Muscle of leg (tissue), 16 donors: ENCODE results near the gene PAGE3. TPM values are rescaled to one million over a fixed set of nuclear protein-coding genes. Genes with fewer than 3 reads are reported as not detected.

ENCODE experiments used
- DNase-seq: peaks from one replicate; pipeline ENCODE4 v3.0.0; 2013
- H3K27ac ChIP-seq: one replicate; pipeline ENCODE4 v1.5.1; 2013; ENCODE audit warnings: mild to moderate bottlenecking, low read length, control low read depth
- H3K27me3 ChIP-seq: one replicate; pipeline ENCODE4 v1.6.1; 2013; ENCODE audit warnings: low read length; ENCODE audit not compliant: control insufficient read depth, insufficient read depth
- H3K36me3 ChIP-seq: one replicate; pipeline ENCODE4 v1.6.1; 2013; ENCODE audit warnings: low read length; ENCODE audit not compliant: control insufficient read depth, insufficient read depth
- H3K4me1 ChIP-seq: one replicate; pipeline ENCODE4 v1.6.1; 2013; ENCODE audit warnings: low read length; ENCODE audit not compliant: control insufficient read depth, insufficient read depth
- H3K4me3 ChIP-seq: one replicate; pipeline ENCODE4 v1.5.1; 2013; ENCODE audit warnings: low read length, control low read depth
- H3K9me3 ChIP-seq: replicated peaks from 2 replicates; pipeline ENCODE4 v1.6.1; 2013; ENCODE audit warnings: low read depth, low read length; ENCODE audit not compliant: control insufficient read depth
- WGBS: methylation state at CpG from one replicate; pipeline ENCODE4 v1.1.5; 2013; ENCODE audit warnings: missing lambda C conversion rate; ENCODE audit not compliant: insufficient coverage; 5-methylcytosine and 5-hydroxymethylcytosine counted together
- long read RNA-seq, 11 donors: transcript quantifications; one replicate each; lab custom pipeline, GENCODE V29; 2026
- polyA plus RNA-seq, 8 donors: library from polyadenylated mRNA; unstranded; fragments of 120-200 nt; gene quantifications; one replicate each; pipeline versions ENCODE4 v1.2.1 to v1.2.3, GENCODE V29; 2013; ENCODE audit warnings: inconsistent platforms in 1 of 8, low replicate concordance in 1 of 8; ENCODE audit not compliant: insufficient read length in 8 of 8, insufficient read depth in 1 of 8
- total RNA-seq: library from RNA; stranded (reverse); fragments of 120-200 nt; gene quantifications from one replicate; pipeline ENCODE4 v1.2.4, GENCODE V29; 2013

The PAGE3 gene, protein sequence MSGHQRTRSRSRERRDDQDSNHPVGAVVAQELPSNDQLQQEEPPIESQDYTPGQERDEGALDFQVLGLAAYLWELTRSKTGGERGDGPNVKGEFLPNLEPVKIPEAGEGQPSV
- total RNA-seq (not detected), polyA plus RNA-seq (not detected)
- long read RNA-seq, donor 1, result 0 reads
- long read RNA-seq, donor 2, result 0 reads
- long read RNA-seq, donor 3, result 0 reads
- long read RNA-seq, donor 4, result 0 reads
- long read RNA-seq, donor 5, result 0 reads
- long read RNA-seq, donor 6, result 0 reads
- long read RNA-seq, donor 7, result 0 reads
- long read RNA-seq, donor 8, result 0 reads
- long read RNA-seq, donor 9, result 0 reads
- long read RNA-seq, donor 10, result 0 reads
- long read RNA-seq, donor 11, result 0 reads

DNA sequence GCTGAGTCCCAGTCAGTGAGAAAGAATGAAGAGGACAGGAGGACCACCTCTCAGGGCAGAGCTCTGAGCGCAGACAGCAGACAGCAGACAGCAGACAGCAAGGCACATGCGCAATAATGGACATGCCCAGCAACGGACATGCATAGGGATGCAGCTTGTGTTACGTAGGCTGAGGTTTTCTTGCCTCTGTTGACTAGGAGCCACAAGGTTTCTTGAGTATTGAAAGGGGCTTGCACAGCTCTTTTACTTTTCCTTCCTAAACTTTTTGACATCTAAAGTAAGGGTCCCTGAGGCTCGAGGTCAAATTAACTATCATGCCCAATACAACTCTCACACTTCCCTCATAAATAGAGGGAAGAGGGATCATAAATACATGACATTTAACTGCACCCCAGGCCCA lies at the start of gene PAGE3:
TSS of gene PAGE3 (minus strand) at position 101 of the 400 bp plus-strand sequence. CDS start 1,013 bp downstream, outside the sequence.
- Histone ChIP-seq H3K4me1 (no peaks in the 10 kb centered on the region), H3K27ac (no peak within 1 kb of the TSS), H3K36me3 (no peaks in the 10 kb centered on the region), H3K4me3 (no peak within 1 kb of the TSS), H3K27me3 (peaks cover 3% of the 10 kb centered on the region), H3K9me3 (peaks cover 9% of the 10 kb centered on the region)
- 76% methylated on average over 4 of the region's 5 CpGs for WGBS
- no peak for DNase-seq

DNA sequence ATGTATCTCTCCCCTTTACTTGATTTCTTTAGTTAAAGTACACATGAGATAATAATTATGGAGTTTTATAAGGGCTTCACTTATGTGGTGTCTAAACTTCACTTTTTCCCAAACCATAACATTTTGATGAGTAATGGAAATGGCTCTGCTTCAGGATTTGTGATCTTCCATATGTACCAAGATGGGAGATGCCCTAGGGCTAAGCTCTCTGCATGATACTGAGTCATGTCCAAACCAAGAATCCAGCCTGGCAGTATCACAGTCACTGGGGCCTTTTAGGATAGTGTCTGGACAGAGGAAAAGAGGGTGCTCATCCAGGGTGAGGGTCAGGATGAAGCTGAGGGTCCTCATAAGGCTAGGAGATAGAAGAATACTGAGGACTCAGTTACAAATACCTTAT lies 47.9 kb upstream of the PAGE3 start:
- Histone ChIP-seq H3K27ac (no peak overlapping the region), H3K36me3 (no peaks in the 10 kb centered on the region), H3K4me3 (no peak overlapping the region), H3K9me3 (no peaks in the 10 kb centered on the region), H3K27me3 (no peaks in the 10 kb centered on the region), H3K4me1 (no peaks in the 10 kb centered on the region)
- DNase-seq, result no peak

DNA sequence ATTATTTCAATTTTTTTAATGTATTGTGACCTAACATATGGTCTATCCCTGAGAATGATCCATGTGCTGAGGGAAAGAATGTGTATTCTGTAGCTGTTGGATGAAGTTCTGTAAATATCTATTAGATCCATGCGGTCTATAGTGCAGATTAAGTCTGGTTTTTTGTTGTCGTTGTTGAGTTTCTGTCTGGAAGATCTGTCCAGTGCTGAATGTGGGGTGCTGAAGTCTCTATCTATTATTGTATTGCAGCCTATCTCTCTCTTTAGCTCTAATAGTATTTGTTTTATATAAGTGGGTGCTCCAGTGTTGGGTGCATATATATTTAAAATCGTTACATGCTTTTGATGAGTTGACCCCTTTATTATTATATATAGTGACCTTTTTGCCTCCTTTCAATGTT lies 26.2 kb upstream of the PAGE3 start:
- DNase-seq, result no peak
- no peaks in the 10 kb centered on the region for H3K27me3 ChIP-seq
- no peak overlapping the region for H3K27ac ChIP-seq
- WGBS, result no CpG with 5 or more reads among the region's 3 CpGs
- no peaks in the 10 kb centered on the region for H3K4me1 ChIP-seq
- peaks cover 6% of the 10 kb centered on the region for H3K9me3 ChIP-seq
- H3K36me3 ChIP-seq, result no peaks in the 10 kb centered on the region
- H3K4me3 ChIP-seq, result no peak overlapping the region

DNA sequence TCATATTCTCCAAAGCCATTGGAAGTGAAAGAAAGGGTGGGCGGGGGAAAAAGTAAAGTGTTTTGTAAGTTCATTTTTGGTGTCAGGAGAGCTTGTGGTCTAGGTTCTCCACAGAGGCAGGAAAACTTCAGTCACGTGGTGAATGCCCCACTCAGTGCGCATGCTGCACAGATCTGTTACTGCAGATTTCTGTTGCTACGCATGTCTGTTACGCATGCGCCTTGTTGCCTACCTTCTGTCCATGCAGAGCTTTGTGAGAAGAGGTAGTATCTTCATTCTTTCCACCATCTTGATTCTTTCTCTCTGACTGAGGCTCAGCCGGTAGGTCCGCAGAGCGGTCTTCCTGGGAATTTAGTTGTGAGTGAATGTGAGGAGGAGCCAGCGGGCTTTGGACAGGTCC lies 15.1 kb upstream of the PAGE3 start:
- DNase-seq, result no peak
- no peaks in the 10 kb centered on the region for H3K9me3 ChIP-seq
- H3K4me1 ChIP-seq, result no peaks in the 10 kb centered on the region
- peaks cover 6% of the 10 kb centered on the region for H3K27me3 ChIP-seq
- no peak overlapping the region for H3K27ac ChIP-seq
- WGBS, result 85% methylated on average over 6 of the region's 10 CpGs
- no peak overlapping the region for H3K4me3 ChIP-seq
- no peaks in the 10 kb centered on the region for H3K36me3 ChIP-seq

DNA sequence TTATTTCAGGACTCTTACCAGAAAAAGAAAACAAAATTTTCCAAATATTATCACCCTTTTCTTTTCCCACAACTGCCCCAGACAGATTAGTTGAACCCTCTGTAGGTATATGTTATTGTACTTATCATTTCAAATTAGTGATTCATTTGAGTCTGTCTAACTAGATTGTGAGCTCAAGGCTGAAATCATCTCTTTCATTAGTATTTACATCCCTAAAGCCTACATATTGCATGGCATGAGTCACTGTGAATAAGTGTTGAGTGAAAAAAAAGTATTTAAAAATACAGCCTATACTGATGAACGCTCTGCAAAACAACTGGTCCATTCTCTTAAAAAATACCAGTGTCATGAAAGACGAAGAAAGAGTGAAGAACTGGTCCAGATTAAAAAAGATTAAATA lies 3.9 kb downstream of the PAGE3 start:
- Histone ChIP-seq H3K9me3 (no peaks in the 10 kb centered on the region), H3K27ac (no peak overlapping the region), H3K36me3 (no peaks in the 10 kb centered on the region), H3K4me1 (no peaks in the 10 kb centered on the region), H3K27me3 (peaks cover 3% of the 10 kb centered on the region), H3K4me3 (no peak overlapping the region)
- WGBS, result no CpG with 5 or more reads among the region's 2 CpGs
- no peak for DNase-seq

DNA sequence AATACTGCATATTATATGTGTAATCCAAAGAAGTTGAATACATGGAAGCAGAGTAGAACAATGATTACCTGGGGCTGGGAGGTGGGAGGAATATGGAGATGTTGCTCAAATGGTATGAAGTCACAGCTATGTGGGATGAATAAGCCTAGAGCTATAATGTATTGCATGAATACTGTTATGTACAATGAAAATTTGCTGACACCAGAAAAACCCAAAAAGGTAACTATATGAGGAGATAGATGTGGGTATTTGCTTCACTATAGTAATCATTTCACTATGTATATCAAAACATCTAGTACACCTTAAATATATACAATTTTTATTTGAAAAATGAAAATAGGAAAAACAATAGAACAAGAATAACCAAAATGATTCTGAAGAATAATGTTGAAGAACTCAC lies 11.2 kb downstream of the PAGE3 start:
- Histone ChIP-seq H3K4me3 (no peak overlapping the region), H3K27me3 (no peaks in the 10 kb centered on the region), H3K4me1 (no peaks in the 10 kb centered on the region), H3K36me3 (no peaks in the 10 kb centered on the region), H3K9me3 (peaks cover 2% of the 10 kb centered on the region), H3K27ac (no peak overlapping the region)
- no peak for DNase-seq

DNA sequence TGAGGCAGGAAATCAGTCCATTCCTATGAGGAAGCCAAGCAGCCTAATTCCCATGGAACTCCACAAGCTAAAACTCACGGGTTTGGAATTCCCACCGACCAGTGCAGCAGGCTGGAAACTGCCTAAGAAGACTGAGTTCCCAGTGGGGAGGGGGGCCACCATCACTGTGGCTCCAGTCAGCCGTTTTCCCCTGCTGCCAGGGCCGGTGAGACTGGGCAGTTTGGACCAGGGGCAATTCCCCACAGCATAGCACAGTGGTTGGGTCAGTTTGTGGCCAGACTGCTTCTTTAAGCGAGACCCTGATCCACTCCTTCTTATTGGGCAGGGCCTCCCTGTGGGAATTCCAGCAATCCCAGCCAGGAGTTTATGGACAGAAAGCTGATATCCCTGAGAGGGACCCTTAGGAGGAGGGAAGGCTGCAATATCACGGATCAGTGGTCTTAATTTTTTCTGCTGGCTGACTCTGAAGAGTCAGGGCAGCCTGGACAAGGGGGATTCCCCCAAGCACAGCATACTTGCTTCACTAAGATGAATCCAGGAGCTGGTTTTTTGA lies 23.9 kb downstream of the PAGE3 start:
- WGBS, result 54% methylated on average over 4 of the region's 6 CpGs
- Histone ChIP-seq H3K4me3 (no peak overlapping the region), H3K27ac (no peak overlapping the region), H3K9me3 (peaks cover 7% of the 10 kb centered on the region), H3K36me3 (no peaks in the 10 kb centered on the region), H3K27me3 (peaks cover 2% of the 10 kb centered on the region), H3K4me1 (no peaks in the 10 kb centered on the region)
- no peak for DNase-seq

DNA sequence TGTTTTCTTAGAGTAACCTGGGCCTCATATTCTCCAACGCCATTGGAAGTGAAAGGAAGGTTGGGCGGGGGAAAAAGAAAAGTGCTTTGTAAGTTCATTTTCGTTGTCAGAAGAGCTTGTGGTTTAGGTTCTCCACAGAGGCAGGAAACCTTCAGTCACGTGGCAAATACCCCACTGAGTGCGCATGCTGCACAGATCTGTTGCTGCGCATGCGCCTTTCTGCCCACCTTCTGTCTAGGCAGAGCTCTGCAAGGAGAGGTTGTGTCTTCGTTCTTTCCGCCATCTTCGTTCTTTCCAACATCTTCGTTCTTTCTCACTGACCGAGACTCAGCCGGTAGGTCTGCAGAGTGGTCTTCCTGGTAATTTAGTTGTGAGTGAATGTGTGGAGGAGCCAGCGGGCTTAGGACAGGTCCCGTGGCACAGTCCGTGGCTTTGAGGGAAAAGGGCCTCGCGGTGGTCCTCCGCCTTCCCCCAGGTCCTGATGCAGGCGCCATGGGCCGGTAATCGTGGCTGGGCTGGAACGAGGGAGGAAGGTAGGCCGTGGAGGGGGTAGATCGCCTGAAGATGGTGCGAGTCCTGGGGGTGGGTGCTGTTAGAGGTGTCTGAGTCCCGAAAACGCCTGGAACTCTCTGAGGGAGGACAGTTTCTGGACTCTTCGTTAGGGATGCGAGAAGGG lies 44.5 kb downstream of the PAGE3 start, which contains the start of gene PAGE5:
TSS of gene PAGE5 (plus strand) at position 228 of the 676 bp plus-strand sequence. CDS start 1,037 bp downstream, outside the sequence.
- no peaks in the 10 kb centered on the region for H3K27me3 ChIP-seq
- H3K9me3 ChIP-seq, result no peaks in the 10 kb centered on the region
- no peak for DNase-seq
- 82% methylated on average over 27 of the region's 30 CpGs for WGBS
- no peak within 1 kb of the TSS for H3K27ac ChIP-seq
- no peaks in the 10 kb centered on the region for H3K4me1 ChIP-seq
- no peak within 1 kb of the TSS for H3K4me3 ChIP-seq
- no peaks in the 10 kb centered on the region for H3K36me3 ChIP-seq

DNA sequence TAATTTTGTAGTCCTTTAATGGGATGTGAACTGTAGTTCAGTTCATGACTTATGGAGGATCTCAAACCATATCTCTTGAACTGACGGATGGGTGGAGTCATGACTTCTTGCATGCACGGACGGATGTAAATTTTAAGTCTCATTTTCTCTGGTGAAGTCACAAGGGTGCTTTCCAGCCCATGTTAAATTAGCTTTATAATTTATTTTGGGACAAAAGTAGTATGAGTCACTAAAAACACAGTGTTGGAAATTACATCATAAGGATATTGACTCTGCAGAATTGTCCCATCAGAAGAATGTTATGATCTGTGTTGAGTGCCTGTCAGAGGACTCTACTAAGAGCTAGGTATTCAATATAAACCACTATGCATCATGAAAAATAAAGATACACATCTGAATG lies 51.3 kb downstream of the PAGE3 start:
- no peak overlapping the region for H3K27ac ChIP-seq
- no peak overlapping the region for H3K4me3 ChIP-seq
- H3K9me3 ChIP-seq, result no peaks in the 10 kb centered on the region
- H3K4me1 ChIP-seq, result no peaks in the 10 kb centered on the region
- H3K36me3 ChIP-seq, result no peaks in the 10 kb centered on the region
- no CpG with 5 or more reads among the region's 3 CpGs for WGBS
- no peaks in the 10 kb centered on the region for H3K27me3 ChIP-seq
- no peak for DNase-seq

DNA sequence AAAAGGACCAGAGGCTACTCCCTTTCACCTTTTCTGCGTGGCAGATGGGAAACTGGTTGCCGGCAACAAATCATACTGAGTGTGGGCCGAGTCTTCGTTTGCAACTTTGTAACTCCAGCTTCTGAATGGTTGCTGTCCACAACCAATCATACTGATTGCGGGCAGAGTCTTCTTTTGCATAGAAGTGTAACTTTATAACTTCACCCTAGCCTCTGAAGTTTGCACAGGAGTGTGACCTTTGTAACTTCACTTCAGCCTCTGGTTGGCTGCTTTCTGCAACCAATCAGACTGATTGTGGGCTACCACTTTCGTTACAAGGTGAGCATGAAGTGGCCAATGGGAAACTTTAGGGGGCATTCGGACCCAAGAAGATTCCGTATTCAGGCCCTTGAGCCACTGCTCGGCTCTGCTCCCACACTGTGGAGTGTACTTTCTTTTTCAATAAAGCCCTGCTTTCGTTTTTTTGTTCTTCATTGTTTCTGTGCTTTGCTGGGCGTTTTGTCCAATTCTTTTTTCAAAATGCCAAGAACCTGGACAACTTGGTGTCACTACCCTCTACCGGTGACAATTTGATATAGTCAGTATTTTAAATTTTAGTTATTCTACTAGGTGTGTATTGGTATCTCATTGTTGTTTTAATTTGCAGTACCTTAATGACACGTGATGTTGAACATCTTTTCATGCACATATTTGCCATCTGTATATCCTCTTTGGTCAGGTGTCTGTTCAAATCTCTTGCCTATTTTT lies 53.6 kb downstream of the PAGE3 start:
- Histone ChIP-seq H3K27me3 (no peaks in the 10 kb centered on the region), H3K9me3 (no peaks in the 10 kb centered on the region), H3K4me1 (no peaks in the 10 kb centered on the region), H3K4me3 (no peak overlapping the region), H3K36me3 (no peaks in the 10 kb centered on the region), H3K27ac (no peak overlapping the region)
- no peak for DNase-seq
- WGBS, result 78% methylated on average over 7 of the region's 13 CpGs
